Activated CD4-positive, alpha-beta T cell treated with anti-CD3 and anti-CD28 coated beads, Interleukin-10, Interleukin-2, amounts not matched to agents 100 ng/mL and 50 ng/mL, durations not matched to agents 16 hours and 8 hours (primary cell): ENCODE data around the gene SLC51B.
"Not testable (repeated sequence)": the region's sequence is repeated elsewhere in the genome, so short reads cannot be mapped to it uniquely, and the experiment has no call there.

ENCODE experiments used
- DNase-seq: peaks from one replicate; pipeline ENCODE4 v3.0.0-alpha.2; 2020

SLC51B gene

DNA sequence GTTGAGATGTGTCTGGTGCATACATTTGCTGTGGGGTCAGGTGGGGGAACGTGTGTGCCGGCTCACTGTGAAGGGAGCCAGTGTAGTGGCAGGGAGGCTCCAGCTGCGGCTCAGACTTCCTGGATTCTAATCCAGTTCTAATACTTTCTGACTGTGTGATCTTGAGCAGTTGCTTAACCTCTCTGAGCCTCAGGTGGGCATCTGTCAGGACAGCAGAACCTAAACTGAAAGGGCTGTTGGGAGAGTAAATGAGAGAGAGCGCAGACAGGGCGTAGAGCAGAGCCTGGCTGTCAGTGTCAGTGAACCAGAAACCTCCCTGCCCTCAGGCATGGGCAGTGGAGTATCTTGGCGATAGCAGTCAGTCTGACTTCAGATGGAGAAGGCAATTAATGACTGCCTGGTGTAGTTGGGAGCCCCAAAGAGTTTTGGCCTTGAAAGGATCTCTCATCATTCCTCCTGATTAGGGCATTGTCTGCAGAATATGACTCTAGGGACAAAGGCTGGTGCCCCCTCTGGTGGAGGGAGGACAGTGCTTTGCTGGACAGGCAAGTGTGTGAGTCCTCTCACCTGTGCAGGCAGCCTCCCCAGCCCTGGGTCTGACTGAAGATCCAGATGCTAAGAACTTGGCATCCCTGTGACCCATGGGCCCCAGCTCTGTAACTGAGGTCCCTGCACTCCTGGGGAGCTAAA is 40.9 kb downstream of the SLC51B start:
- peak; percentile 14 for DNase-seq

DNA sequence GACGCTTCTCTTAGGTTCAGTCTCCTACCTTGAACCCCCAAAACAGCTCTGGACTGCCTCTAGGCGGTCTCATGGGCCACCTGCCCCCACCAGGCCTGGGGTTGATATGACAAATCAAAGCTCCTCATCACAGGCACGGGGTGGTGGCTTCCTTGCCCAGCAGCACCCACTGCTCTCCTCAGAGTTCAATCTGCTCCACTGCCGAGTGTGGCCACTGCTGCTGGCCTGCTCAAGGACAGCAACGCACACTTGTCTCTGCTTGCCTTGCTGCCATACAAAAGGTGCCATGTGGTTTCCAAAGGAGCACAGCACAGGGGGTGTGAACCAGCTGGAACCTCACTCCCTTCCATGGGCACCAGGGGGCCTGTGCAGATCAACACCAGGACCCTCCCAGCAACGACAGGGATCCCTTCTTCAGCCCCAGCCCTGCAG is 41.5 kb downstream of the SLC51B start:
- no peak for DNase-seq

DNA sequence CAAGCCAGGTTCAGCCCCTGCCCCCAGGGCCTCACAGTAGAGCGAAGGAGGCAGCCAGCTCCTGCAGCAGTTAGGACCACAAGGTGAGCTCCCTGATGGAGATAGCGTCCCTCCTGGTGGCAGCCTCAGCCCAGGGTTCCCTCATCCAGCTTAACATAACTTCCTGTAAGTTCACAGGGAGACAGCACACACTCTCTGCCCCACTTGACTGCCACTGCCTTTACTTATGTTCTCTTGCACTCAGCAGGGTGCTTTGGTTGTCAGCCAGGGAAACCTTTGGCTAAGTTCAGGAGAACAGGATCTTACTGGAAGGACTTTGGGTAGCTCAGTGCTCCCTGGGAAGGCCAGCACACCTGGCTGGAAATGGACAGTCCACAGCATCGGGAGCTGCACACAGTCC is 42.2 kb downstream of the SLC51B start:
- DNase-seq, result no peak

DNA sequence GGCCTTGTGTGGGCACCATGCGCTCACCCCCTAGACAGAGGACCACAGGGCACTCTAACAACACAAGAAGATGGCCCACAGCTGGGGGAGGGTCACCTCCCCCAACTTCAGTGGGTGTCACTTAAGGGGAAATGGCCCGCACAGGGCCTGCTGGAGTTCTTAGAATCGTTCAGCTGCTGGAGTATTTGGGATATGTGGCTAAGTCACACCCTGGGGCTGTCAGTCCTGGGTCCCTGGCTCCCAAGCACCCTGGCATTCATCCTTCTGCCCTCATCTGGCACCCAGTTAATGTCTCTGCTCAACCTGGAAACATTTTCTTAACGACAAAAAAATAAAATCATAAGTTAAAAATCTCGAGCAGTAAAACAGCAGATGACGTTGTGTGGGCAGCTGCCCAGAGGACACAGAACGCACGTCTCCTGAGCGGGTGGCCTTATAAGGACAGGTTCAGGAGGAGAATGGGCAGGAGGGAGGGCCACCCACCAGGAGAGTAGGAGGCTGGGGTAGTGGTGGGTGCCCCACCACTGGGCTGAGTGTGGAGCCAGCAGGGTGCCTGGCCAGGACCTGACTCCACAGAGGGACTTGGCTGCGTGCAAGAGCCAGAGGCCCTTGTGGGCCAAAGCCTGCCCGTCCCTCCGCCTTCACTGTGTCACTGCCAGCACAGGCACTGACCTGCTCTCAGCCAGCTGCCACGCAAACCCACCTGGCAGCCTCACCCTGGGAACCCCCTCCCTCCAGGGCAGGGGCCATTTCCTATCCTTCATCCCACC is 42.9 kb downstream of the SLC51B start:
- no peak for DNase-seq

DNA sequence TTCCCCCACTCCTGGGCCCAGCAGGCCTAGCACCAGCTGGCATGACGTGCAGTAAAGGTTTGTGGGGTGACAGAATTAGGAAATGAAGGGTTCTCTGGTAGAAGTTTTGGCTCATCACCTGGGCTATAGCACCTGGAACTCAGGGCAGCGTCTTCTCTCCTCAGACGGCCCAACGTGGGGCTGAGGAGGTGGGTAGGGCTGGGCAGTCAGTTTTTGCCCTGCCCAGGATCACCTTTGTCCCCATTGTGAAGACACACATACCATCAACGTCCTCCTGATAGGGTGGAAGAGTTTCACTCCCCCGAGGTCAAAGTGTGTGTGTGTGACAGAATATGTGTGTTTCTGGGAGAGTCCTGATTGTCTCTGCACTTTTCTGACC is 43.4 kb downstream of the SLC51B start:
- DNase-seq, result no peak

DNA sequence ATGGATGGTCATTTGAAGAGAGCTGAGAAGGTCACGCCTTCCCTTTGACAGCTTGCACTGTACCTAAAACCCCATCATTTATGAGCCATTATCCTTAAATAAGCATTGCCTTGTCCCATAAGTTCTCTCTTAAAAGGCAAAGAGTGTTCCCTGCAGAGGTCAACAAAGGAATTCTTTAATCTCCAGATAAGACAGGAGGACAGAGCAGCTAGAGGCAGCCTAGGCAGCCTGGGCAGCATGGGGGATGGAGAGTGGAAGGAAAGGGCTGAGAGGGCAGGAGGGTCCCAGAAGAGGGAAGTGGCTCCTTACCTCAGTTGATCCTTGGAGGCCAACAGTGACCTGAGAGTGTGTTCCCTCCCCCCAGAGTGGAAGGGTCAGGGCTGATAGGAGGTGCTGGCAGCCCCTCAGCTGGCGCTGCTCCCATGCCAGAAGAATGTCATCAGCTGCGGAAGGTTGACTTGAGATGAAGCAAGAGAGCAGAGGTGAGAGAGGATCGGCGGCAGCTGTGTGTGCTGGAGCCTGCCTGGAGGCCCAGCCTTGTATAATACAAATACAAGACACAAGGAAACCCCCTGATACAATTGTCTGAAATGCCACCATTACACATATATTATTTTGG is 44.1 kb downstream of the SLC51B start:
- DNase-seq, result no peak

DNA sequence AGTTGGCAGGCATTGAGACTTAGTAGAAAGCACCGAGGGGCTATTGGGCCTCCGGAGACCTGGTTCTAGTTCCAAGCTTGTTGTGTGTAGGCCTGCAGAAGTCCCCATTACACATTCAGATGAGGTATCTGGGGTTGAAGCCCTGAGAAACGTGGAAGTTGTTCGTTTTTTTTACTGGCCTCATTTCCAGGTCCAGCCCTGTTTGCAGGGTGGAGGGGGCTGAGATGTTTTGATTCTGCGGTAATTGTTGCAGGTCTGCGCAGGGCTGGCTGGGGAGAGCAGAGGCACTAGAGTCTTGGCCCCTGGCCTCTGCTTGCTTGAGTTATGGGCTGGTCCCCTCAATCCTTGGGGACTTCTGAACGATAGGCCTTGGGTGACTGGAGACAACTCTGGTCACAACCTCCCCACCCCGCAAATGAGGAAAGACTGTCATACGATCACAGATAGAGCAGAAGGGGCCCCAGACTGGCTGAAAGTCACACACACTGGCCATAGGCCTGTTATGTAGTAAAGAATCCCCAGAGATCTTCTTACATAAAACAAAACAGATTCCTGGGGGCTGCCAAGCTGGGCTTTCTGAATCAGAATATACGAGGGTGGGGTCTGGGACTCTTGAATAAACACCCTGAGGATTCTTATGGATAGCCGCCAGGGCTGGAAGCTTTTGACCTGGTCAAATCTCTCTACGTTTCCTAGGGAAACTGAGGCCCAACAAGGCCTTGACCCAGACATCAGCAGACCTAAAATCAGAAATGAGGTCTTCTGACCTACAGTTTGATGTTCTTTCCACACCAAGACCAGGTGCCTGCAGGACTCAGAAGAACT is 47.0 kb downstream of the SLC51B start:
- DNase-seq, result no peak

DNA sequence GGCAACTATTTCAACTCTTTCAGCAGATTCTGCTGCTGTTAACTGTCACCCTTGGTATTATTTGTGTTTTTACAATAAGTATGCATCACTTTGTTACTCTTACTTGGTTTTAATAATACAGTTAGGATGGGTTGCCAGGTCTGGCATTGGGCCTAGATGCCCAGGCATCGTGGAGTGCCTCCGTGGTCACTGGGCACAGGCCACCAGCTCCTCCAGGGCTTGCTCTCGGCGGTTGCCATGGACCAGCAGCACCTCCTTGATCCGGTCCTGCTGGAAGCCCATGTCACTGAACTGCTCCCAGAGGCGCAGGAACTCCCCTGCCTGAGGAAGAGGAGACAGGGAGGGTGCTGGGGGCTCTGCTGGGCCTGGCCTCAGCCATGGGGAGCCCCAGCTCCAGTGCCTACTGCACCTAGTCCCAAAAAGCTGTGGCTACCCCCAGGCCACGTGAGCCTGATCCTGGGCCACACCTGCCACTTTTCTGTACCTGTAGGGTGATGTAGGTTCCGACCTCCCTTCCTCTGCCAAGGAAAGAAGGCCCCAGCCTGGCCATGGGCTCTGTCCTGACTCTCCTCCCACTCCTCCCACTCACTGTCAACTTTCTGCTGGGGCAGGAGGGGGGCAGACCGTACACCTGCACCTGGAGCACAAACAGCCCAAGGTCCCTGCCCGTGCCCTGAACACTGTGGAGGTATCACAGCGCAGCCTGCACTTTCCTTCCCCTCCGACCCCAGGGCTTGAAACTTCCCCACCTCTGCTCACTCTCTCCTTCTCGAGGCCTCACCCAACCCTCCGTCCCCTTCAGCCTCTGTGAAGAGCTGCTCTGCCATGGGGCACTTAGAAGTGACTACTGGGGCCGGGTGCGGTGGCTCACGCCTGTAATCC is 48.0 kb downstream of the SLC51B start:
- no peak for DNase-seq

DNA sequence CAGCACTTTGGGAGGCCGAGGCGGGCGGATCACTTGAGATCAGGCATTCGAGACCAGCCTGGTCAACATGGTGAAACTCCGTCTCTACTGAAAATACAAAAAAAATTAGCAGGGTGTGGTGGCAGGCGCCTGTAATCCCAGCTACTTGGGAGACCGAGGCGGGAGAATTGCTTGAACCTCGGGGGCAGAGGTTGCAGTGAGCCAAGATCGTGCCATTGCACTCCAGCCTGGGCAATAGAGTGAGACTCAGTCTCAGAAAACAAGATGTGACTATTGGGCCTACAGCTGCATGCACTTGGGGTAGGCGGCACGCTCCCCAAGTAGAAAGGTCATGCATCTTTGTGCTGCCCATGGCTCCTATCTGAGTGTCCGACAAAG is 48.6 kb downstream of the SLC51B start:
- DNase-seq, result not testable (repeated sequence)

DNA sequence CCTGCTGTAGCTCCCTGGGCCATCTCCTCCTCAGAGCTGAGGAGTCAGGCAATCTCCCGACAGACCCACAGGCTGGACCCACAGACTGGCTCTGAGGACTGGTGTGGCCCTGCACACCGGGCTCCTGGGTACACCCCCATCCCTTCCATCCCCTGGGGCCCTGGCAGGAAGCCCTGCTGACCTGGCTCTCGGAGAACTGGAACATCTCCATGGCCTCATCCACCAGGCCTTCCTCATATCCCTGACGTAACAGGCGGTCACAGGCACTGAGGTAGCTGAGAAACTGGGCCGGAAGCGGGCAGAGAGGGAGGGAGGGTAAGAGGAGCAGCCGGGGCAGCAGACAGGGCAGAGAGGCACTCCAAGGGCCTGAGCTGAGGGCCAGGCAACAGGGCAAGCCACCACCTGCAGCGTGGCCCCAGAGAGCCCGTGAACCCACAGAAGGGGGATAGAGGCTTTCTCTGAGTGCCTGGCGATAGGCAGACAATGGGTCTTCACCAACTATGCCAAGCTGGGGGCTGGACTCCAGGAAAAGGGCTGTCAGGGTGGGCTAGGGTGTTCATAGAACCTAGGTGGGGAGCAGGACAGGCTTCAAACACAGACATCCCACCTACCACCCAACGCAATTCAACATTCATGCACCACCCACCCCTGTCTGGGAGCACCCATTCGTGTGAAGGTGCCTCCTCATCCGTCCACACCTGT is 49.3 kb downstream of the SLC51B start:
- DNase-seq, result no peak

DNA sequence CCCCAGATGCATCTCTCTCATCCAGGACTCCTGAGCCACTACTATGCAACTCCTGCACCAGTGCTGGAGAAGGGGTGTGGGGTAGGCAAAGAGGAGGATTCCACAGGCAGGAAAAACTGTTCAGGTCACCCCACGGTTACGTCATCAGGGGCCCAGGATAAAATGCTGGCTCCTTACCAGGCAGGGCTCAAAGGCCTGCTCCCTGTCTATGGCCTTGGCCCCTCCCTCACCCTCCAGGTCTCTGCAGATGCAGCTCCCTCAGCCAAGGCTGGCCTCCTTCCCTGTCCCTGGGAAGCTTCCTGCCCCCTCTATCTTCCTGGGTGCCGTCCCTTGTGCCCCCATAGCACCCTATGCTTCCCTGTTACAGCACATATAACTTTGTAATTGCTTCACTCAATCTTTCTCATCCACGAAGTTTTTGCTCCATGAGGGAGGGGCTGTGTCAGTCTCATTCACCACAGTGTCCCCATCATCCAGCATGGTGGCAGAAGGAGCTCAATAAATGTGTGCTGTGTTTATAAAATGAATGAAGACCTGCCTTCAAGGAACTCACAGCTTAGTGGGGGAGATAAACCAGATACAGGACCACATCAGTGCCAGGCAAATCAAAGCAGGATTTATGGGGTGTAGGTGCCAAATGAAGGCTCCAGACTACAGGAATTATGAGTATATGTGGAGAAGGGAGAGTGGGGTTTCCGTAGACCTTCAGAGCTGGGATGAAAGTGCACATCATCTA is 50.0 kb downstream of the SLC51B start:
- DNase-seq, result no peak

DNA sequence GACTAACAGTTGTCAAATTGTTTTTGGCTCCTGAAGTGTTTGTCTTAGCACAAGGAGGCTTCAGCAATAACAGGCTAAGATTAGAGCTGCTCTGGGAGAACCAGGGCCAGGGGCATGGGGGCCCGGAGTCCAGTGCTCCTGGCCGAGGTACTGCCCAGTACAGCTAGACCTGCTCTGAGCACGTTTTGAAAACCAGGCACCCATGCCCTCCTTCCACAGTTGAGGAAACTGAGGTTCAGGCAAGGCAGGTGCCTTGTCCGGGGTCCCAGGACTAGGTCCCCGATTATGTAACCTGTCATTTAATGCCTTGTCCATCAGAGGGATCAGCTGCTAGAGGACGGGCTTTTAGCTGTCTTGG is 50.5 kb downstream of the SLC51B start:
- DNase-seq, result no peak

DNA sequence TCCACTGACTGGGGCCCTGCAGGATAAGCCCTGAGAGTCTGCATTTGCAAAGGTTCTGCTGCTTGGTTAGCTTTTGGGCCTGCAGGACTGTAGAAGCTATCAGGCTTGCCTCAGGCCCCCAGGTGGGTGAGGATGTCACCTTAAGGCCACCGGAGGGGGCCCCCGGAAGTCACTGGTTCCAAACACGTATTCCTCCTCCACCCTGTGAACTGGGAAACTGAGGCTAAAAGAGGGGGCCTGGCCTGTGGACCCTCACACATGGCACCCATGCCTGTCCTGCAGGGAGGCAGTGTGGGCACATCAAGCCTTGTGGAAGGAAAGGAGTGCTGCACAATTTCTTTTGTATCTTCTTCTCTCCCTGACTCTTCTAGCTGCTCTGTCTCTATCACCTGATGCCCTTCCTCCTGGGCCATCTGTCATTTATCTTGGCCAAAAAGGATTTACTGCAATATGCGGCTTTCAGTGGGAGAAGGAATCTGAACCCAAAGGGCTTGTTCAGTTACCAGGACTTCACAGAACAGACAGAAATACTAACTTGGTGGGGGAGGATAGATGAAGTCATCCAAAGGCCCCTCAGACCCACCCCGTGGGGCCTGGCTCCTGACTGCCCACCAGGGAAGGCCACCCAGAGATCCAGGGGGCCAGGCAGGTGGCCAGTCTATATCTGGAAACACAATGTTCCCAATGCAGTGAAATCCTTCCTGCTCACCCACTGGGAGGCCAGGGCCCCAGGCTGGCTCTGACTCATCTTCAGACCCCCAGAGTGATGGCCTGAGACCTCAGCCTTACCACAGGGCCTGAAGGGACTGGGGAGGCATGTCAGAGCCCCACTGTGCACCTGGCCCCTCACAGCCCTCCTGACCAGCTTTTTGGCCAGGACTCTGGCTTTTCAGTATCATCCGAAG is 51.5 kb downstream of the SLC51B start:
- DNase-seq, result no peak

DNA sequence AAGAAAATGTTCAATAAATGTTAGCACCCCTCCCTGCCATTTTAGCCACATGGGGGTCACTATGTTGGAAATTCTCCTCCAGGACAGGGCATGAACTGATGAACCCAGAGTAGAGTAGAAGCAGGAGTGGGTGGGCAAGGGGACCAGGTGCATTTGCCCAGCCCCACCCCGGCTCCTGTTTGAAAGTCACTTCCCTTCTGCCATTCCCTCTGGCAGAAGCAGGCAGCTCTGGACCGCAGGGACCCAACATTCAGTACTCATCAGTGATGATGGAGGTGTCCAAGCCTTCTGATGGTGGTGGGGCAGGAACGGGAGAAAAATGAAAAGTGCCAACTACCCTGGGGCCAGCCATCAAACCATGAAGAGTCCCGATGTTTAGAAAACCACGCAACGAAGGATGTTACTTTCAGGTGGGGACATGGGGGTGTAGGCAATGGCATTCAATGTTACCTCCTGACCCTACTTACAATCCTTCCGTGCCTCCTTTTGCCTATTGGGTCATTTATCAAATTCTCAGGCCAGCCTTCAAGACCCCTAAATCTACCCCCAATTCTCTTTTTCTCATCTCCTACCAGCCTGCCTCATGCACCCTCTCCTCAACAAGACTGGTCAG is 52.6 kb downstream of the SLC51B start:
- DNase-seq, result no peak

DNA sequence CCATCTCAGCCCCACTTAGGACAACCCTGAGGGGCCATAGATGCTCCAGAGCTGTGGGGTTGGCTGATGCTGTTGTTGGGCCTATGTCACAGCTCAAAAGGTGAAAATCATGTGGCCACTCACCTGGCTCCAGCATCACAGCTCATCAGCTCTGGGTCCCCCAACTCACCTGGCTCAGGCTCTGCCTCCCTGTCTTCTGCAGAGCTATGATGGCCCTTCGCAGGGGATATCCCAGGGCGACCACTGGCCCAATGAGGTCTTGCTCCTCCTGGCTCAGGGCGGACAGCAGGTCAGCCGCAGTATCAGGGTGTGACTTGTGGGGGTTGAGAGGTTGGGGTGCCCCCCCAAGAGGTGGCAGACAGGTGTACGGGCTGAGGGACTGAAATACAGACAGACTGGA is 54.1 kb downstream of the SLC51B start:
- no peak for DNase-seq

DNA sequence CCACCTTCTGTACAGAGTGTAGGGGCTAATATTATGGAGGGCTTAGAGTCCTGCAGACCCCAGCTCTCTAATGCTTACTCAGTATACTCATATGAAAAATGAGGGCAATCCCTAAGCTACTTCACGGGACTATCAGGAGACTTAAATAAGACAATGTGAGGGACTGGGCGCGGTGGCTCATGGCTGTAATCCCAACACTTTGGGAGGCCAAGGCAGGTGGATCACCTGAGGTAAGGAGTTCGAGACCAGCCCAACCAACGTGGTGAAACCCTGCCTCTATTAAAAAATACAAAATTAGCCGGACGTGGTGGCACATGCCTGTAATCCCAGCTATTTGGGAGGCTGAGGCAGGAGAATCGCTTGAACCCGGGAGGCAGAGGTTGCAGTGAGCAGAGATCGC is 54.6 kb downstream of the SLC51B start:
- not testable (repeated sequence) for DNase-seq

DNA sequence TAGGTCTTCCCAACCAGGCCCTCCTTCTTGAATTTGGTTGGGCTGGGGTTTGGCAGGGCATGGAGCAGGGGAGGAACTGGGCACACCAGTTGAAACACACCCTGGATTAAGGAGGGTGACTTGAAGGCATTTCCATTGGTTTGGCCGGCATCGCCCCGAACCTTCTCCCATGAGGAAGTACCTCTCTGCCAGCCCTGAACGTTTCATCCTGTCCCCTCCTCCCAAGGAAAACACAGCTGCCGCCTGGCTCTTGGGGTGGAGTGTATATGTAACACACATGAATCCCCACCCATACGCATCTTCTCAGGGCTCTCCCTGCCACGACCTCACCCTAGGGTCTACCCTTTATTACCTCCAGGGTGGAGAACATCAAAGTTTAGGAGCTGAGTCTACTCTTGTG is 55.3 kb downstream of the SLC51B start:
- no peak for DNase-seq

DNA sequence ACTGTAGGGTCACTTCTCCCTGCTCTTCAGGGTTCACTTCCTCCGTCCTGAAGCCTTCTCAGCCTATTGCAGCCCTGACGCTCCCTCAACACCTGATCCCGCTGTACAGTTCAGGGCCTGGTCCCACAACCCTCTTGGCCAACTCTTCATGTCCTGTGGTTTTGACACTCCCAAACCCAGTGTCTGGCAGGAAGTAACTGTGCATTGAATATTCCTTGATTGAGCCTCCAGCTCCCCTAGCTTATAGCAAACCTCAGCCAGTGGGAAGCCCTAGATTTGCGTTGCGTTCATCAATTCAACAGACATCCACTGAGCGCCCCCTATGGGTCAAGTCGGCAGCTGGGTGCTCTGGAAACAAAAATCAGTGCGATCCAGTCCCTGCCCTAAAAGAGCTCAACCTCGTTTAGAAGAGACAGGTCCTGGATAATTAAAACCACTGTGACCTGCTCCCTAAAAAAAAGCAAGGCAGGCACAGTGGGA is 56.3 kb downstream of the SLC51B start:
- peak; percentile 60 for DNase-seq
